ENCODE results near the gene RHBDL1. TPM values are rescaled to one million over a fixed set of nuclear protein-coding genes. Genes with fewer than 3 reads are reported as not detected.

RHBDL1 gene
- total and polyA plus RNA-seq, 2 of the 8 experiments (the other 6 are each of a cell fraction or from before 2014, with no cell fraction given) = 4.0 to 8.1 TPM

GRCh38 chr16:718922-719321 lies 43.5 kb downstream of the RHBDL1 start:
- 89% methylated on average over 6 of the region's 6 CpGs; no CpG with 5 or more reads in 1 of the 2 experiments for WGBS, 2 experiments (ENCODE audit: extremely low coverage in 1 of 2, insufficient coverage in 1 of 2, insufficient read length in 1 of 2, insufficient replicate concordance in 2 of 2, low coverage in 1 of 2, low lambda C conversion rate in 2 of 2, missing lambda C conversion rate in 1 of 2)
- Histone ChIP-seq H4K20me1 (replicated peaks in 1 of 2; ENCODE audit: control insufficient read depth in 1 of 2, insufficient read depth in 2 of 2, low read length in 2 of 2) (peaks cover 6 to 19% of the 10 kb centered on the region in 2 experiments), H2AFZ (ENCODE audit: low read length) (no peak overlapping the region), H4K91ac (replicated peaks; ENCODE audit: insufficient read length, low read length) (no peak overlapping the region), H3K9ac (replicated peaks in 1 of 4; ENCODE audit: extremely low read depth in 1 of 4, low read depth in 3 of 4, low read length in 3 of 4) (no peak overlapping the region), H3K18ac (ENCODE audit: extremely low read depth, low read length) (no peak overlapping the region), H3K4ac (replicated peaks; ENCODE audit: insufficient read length, low read depth, low read length) (no peak overlapping the region), H2BK20ac (ENCODE audit: low read length) (no peak overlapping the region), H4K5ac (ENCODE audit: insufficient read length, low read depth, low read length) (no peak overlapping the region), H3K79me1 (ENCODE audit: low read depth, low read length) (no peaks in the 10 kb centered on the region), H4K8ac (ENCODE audit: extremely low read depth, insufficient read depth, low read length) (peak overlapping the region; percentile 53; the same call in 1 of the 2 replicates), H2AK5ac (ENCODE audit: low read depth, low read length) (0 out of 2 replicates have a peak overlapping the region, but pooled peaks have one; percentile 4), H2BK15ac (ENCODE audit: low read length) (0 out of 2 replicates have a peak overlapping the region, but pooled peaks have one; percentile 46), H3K27me3 (replicated peaks in 1 of 4; ENCODE audit: control insufficient read depth in 3 of 4, extremely low read depth in 1 of 4, insufficient read depth in 3 of 4, low read length in 3 of 4) (peaks cover 0 to 35% (median 19%) of the 10 kb centered on the region in 4 experiments; a peak in 6 of 7 replicates), H3K14ac (ENCODE audit: insufficient read length) (no peak overlapping the region), H2BK120ac (replicated peaks; ENCODE audit: low read depth, low read length) (no peak overlapping the region), H3K79me2 (ENCODE audit: control insufficient read depth in 1 of 2, insufficient read depth in 2 of 2, low read length in 2 of 2) (no peaks in the 10 kb centered on the region), H2BK12ac (ENCODE audit: low read depth, low read length) (no peak overlapping the region), H3K4me2 (ENCODE audit: insufficient read depth in 1 of 2, low read depth in 2 of 2, low read length in 2 of 2) (no peak overlapping the region; a peak in 1 of 4 replicates), H3K9me3 (ENCODE audit: insufficient read depth in 2 of 2, low read depth in 1 of 2, low read length in 1 of 2) (no peaks in the 10 kb centered on the region; a peak in 1 of 4 replicates), H3K27ac (ENCODE audit: low read depth, low read length) (no peak overlapping the region), H2BK5ac (ENCODE audit: low read depth, low read length) (no peak overlapping the region; the same call in 1 of the 2 replicates), H3K4me1 (replicated peaks in 1 of 4; ENCODE audit: control insufficient read depth in 3 of 4, insufficient read depth in 4 of 4, low read length in 3 of 4) (peaks cover 0 to 29% (median 19%) of the 10 kb centered on the region in 4 experiments; a peak in 5 of 7 replicates), H3K23ac (ENCODE audit: insufficient read length) (no peak overlapping the region), H3K56ac (replicated peaks; ENCODE audit: insufficient read length, low read depth, low read length) (no peak overlapping the region), H3K4me3 (ENCODE audit: extremely low read depth in 1 of 4, insufficient read depth in 2 of 4, low read depth in 3 of 4, low read length in 4 of 4) (no peak overlapping the region), H3K36me3 (ENCODE audit: control insufficient read depth in 2 of 4, insufficient read depth in 4 of 4, low read length in 3 of 4) (peaks cover 0 to 6% (median 0%) of the 10 kb centered on the region in 4 experiments; a peak in 1 of 8 replicates), H3K23me2 (ENCODE audit: low read depth, low read length) (peaks cover 19% of the 10 kb centered on the region; the same call in 1 of the 2 replicates)
- FAIRE-seq (no peak), DNase-seq (ENCODE audit: low read depth in 1 of 2, low spot score in 2 of 2) (no peak)
- TF ChIP-seq SIX5 (IDR thresholded peaks at IDR 0.05; ENCODE audit: low read depth, low read length) = no peak
- no peak for TF ChIP-seq KDM5A (IDR thresholded peaks at IDR 0.05; ENCODE audit: low read length)
- TF ChIP-seq ZNF274 (IDR thresholded peaks at IDR 0.05; ENCODE audit: borderline replicate concordance, extremely low read depth, low read length) = no peak
- no peak for TF ChIP-seq TBP (IDR thresholded peaks at IDR 0.05; ENCODE audit: low read depth, low read length)
- CTCF ChIA-PET (ENCODE audit: partially characterized antibody) = interaction anchor here (1.2 to 35.8 kb wide), 5 partner anchors 2 to 86 kb away, joined by 4 to 977 read pairs (median 424); partner anchors contain the start of genes ANTKMT, CCDC78, CHTF18 and CIAO3
- POLR2A ChIA-PET (ENCODE audit: partially characterized antibody) = interaction anchor here (0.8 to 23.0 kb wide), 8 partner anchors 2 to 148 kb away, joined by 3 to 353 read pairs (median 27); partner anchors contain the start of genes ANTKMT, CCDC78, CHTF18 and CIAO3
